Right renal pelvis (tissue), 4 donors: Measurements from ENCODE around the gene C2CD4C. TPM values are rescaled to one million over a fixed set of nuclear protein-coding genes. Genes with fewer than 3 reads are reported as not detected.
"Not testable (repeated sequence)": the region's sequence is repeated elsewhere in the genome, so short reads cannot be mapped to it uniquely, and the experiment has no call there.

ENCODE experiments used
- DNase-seq, 4 donors: peaks; one replicate each; pipeline ENCODE4 v3.0.0-alpha.2; 2013; ENCODE audit warnings: low read depth in 4 of 4, low spot score in 3 of 4, missing footprints in 1 of 4
- polyA plus RNA-seq, 4 donors: library from polyadenylated mRNA; unstranded; fragments of 120-200 nt; gene quantifications; one replicate each; pipeline ENCODE4 v1.2.1, GENCODE V29; 2013; ENCODE audit not compliant: insufficient read length in 4 of 4

The C2CD4C gene
- polyA plus RNA-seq, 4 donors = 1.4 to 3.4 (median 1.8) TPM

- not testable (repeated sequence) for DNase-seq
Observed at GRCh38 chr19:386189-386588, 22.8 kb downstream of the C2CD4C start.

GRCh38 chr19:384799-385169, 24.2 kb downstream of the C2CD4C start:
- DNase-seq = no peak

GRCh38 chr19:383922-384798, 24.8 kb downstream of the C2CD4C start:
- DNase-seq = no peak

GRCh38 chr19:383040-383439, 25.9 kb downstream of the C2CD4C start:
- DNase-seq = no peak

GRCh38 chr19:382578-382977, 26.4 kb downstream of the C2CD4C start:
- not testable (repeated sequence) for DNase-seq

- DNase-seq = not testable (repeated sequence)
Observed at GRCh38 chr19:381901-382300, 27.0 kb downstream of the C2CD4C start.

- DNase-seq = not testable (repeated sequence)
Observed at GRCh38 chr19:380618-381219, 28.2 kb downstream of the C2CD4C start.

- DNase-seq = no peak
Observed at GRCh38 chr19:379796-380195, 29.2 kb downstream of the C2CD4C start.

GRCh38 chr19:378706-379105, 30.2 kb downstream of the C2CD4C start:
- DNase-seq = no peak

- no peak for DNase-seq
Observed at GRCh38 chr19:377801-378581, 31.0 kb downstream of the C2CD4C start.

GRCh38 chr19:376111-376470, 32.9 kb downstream of the C2CD4C start:
- no peak for DNase-seq

GRCh38 chr19:375395-376110, 33.4 kb downstream of the C2CD4C start:
- no peak for DNase-seq

- no peak for DNase-seq
Observed at GRCh38 chr19:374886-375235, 34.1 kb downstream of the C2CD4C start.

GRCh38 chr19:374183-374885, 34.6 kb downstream of the C2CD4C start:
- no peak for DNase-seq

GRCh38 chr19:373391-374182, 35.4 kb downstream of the C2CD4C start:
- no peak for DNase-seq

- no peak for DNase-seq
Observed at GRCh38 chr19:372306-372890, 36.5 kb downstream of the C2CD4C start.

- DNase-seq = no peak
Observed at GRCh38 chr19:371501-372168, 37.3 kb downstream of the C2CD4C start.

- DNase-seq = no peak
Observed at GRCh38 chr19:370641-371330, 38.2 kb downstream of the C2CD4C start.
